NCI-H2227 treated with DMSO at 0.1 percent for 48 hours (cell line): Measurements from ENCODE around the gene POU2AF2.
"Not testable (repeated sequence)": the region's sequence is repeated elsewhere in the genome, so short reads cannot be mapped to it uniquely, and the experiment has no call there.

Experiments
- DNase-seq: peaks from one replicate; lab custom pipeline; 2025; lab: John Stamatoyannopoulos, UW

Gene POU2AF2

GRCh38 chr11:111303461-111303860 lies 57.9 kb downstream of the POU2AF2 start:
- DNase-seq: no peak

- no peak for DNase-seq
These were observed 59.8 kb downstream of the POU2AF2 start for GRCh38 chr11:111305162-111305802.

- no peak for DNase-seq
These were observed 60.4 kb downstream of the POU2AF2 start for GRCh38 chr11:111305876-111306275.

- no peak for DNase-seq
These were observed 60.8 kb downstream of the POU2AF2 start for GRCh38 chr11:111306321-111306720.

GRCh38 chr11:111307472-111308108 lies 62.1 kb downstream of the POU2AF2 start:
- no peak for DNase-seq

GRCh38 chr11:111308140-111308539 lies 62.6 kb downstream of the POU2AF2 start:
- DNase-seq: peak; percentile 62

GRCh38 chr11:111309215-111309915 lies 63.8 kb downstream of the POU2AF2 start:
- DNase-seq: no peak

- no peak for DNase-seq
These were observed 64.6 kb downstream of the POU2AF2 start for GRCh38 chr11:111310088-111310487.

GRCh38 chr11:111310723-111311122 lies 65.2 kb downstream of the POU2AF2 start:
- no peak for DNase-seq

- DNase-seq: no peak
These were observed 66.6 kb downstream of the POU2AF2 start for GRCh38 chr11:111312076-111312475.

GRCh38 chr11:111319296-111319695 lies 73.8 kb downstream of the POU2AF2 start:
- no peak for DNase-seq

GRCh38 chr11:111320199-111320598 lies 74.7 kb downstream of the POU2AF2 start:
- not testable (repeated sequence) for DNase-seq

GRCh38 chr11:111320728-111321568 lies 75.4 kb downstream of the POU2AF2 start:
- no peak for DNase-seq

- DNase-seq: no peak
These were observed 77.0 kb downstream of the POU2AF2 start for GRCh38 chr11:111322534-111322933.

- DNase-seq: no peak
These were observed 78.8 kb downstream of the POU2AF2 start for GRCh38 chr11:111324277-111324720.

GRCh38 chr11:111325259-111325658 lies 79.7 kb downstream of the POU2AF2 start:
- no peak for DNase-seq

- DNase-seq: no peak
These were observed 81.3 kb downstream of the POU2AF2 start for GRCh38 chr11:111326824-111327223.

- no peak for DNase-seq
These were observed 82.5 kb downstream of the POU2AF2 start for GRCh38 chr11:111327908-111328624.

GRCh38 chr11:111329306-111330204 lies 84.0 kb downstream of the POU2AF2 start:
- DNase-seq: no peak

- DNase-seq: no peak
These were observed 84.8 kb downstream of the POU2AF2 start for GRCh38 chr11:111330234-111330893.
